ENCODE results near the gene CDH13.

The CDH13 gene

DNA sequence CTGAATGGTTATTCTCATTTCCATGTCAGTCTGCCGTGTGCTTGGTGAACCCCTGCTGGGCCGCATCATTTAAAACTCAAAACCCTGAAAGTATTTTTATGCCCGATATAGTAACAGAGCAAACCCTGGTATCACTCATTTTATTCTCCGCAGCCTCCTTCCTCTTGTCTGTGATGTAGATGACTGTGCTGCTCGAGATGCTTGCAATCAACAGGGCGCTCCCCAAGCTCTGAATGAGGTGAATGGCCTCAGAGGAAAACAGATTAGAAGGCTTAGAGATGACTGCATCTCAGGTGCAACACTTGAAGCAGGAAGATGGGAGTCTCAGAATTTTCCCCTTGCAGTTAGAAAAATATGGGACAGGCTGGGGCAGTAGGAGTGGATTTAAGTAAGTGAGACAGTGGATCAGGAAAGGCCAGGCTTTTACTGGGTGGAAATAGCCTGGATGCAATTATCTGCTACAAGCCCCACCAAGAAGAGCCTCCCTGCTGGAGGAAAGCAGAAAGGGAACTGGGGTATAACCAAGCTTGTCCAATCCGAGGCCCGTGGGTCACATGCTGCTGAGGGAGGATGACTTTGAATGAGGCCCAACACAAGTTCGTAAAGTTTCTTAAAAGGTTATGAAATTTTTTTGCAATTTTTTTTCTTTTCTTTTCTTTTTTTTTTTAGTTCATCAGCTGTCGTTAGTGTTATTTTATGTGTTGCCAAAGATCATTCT, 166.9 kb downstream of the CDH13 start:
- DNase-seq: no peak

DNA sequence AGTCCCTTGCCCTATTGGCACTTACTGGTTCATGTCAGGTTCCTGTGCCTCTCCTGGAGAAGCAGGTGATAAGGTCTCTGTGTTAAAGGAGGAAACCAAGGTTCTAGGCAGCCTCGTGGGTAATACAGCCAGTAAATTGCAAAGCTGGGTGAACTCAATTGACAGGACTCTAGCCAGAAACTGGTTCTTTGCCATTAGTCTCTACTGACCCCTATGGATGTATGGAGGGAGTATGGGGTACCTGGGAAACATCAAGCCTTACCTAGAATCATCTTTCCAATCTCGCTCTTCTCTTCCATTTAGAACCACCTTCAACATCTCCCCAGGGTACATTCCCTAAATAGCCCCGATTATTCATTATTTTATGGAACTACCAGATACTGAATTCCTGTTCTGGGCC, 169.3 kb downstream of the CDH13 start:
- no peak for DNase-seq

DNA sequence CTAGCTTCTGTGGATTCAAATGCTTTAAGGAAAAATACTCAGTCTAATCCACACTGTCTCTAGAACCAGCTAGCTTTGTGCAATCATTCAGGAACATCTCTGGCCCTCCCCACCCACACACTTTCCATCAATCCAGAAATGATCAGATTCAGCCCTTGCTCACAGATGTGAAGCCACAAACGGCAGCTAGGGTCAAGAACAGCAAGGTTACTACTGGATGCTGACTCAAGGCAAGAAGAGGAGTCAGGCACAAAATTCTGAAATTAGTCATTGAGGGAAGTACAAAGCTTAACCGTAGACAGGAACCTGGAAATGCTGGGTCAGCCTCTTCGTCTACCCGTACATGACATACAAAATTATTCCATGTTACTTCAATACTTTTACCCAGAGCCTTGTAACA, 174.6 kb downstream of the CDH13 start:
- no peak for DNase-seq

DNA sequence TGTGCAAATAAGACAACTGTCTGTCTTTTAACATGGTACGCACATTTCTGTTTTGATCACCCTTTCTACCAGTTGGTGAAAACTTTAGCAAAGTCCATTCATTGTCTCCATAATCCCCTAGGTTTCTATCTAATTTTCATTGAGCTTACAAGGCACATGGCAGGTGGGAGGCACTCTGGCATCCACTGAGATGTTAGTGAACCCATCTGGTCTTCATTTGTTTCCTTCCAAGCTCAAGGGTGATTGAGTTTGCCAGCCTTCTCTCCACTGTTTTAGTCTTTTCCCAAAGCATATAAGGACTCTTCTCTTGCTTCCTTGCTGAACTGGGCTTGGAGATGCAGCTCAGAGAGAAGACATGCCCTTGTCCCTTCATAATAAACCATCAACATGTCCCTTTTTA, 179.1 kb downstream of the CDH13 start:
- no peak for DNase-seq

DNA sequence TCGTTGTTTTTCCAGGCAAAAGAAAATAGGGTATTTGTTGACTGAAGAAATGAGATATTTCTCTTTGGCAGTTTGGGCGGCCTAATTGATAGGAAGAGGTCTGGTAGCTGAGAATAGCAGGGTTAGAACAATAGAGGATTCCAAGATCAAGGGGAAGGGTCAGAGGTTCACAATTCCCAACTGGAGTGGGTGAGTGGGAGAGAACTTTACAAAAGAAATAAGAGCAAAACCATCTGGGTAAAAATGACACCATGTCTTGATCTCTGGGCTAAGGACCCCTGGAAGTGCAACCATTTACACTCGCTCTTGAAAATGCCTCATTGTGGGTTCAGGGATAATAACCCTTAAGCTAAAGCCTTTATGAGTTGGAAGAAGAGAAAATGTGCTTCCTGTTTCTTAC, 180.5 kb downstream of the CDH13 start:
- DNase-seq: no peak

DNA sequence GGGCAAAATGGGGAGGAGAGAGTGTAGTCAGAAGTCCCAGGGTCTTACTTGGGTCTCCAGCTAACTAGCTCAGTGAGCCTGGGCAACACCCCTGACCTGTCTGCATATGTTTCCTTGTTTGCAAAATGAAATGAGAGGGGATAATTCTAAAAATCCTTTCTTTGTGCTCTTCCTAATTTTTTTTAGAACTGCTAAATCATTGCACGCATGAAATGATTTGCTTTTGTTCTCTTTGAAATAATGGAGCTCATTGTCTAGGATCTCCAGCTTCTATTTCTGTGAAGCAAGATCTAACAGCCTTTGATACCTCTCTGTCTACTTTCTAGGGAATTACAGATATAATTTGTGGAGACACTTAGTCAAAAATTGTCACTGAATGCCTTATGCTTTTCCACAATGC, 181.3 kb downstream of the CDH13 start:
- no peak for DNase-seq

DNA sequence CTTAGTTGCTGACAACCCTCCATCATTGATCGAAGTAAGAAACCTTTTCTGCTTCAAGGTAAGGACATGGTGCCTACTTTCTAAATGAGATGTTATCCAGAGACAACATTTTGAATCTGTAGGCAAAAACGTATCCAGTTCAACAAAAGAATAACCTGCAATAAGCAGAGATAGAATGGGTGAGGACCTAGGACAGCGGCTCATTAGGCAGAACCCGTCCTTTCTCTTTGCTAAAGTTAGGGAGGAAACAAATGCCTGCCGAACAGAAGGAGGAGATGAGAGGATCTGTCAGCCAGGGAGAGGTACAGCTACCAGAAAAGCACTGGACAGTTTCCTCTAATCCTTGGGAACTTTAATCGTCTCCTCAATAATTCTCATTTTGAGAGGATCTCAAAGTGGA, 183.3 kb downstream of the CDH13 start:
- no peak for DNase-seq

DNA sequence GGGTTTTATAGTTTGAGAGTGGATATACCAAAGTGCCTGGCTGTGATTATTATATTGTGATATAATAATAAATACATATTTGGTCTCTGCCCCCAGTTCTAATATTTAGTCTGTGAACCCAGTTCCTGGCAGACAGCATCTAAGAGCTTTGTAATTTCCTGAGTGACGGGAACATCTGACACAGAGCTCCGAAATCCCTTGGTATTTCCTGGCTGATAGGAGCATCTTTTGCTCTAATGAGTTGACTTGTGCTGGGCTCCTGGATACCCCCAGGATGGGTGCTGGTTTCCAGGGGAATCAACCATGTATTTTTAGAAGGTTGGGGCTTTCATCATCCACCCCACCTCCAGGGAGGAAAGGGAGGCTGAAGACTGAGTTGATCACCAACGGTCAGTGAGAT, 187.3 kb downstream of the CDH13 start:
- DNase-seq: no peak

DNA sequence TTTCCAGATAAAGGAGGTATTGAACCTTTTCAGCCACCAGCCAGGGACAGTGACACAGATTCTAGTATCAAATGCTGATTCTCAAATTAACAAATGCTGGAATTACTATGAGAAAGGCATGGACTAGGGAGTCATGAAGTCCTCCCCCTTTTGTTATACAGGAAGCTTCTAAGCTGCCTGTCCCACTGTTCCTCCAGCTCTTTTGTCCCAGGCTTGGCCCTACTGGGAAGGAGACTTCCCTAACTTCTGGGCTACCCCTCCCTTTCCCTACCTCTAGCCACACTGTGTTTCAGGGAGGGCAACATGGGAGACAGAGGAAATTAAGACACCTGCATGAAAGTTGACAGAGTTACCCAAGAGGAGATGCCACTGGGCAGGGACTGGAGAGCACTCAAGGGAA, 192.5 kb downstream of the CDH13 start:
- DNase-seq: no peak

DNA sequence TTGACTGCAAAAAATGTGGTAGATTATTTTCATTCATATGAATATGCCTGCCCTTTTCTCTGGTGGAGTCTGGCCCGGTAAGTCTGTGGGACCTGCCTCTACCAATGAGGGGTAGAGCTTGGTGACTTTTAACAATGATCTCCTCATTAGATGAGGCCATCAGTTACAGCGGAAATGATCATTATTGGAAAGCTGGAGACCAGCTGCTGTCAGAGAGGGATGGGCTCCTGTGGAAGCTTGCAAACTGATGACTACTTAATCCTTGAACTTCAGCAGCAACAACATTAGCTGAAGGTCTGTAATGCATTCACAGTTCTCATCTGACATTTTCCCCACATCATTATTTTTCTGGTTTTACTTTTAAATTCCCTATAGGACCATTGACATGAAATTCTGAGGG, 194.1 kb downstream of the CDH13 start:
- no peak for DNase-seq

DNA sequence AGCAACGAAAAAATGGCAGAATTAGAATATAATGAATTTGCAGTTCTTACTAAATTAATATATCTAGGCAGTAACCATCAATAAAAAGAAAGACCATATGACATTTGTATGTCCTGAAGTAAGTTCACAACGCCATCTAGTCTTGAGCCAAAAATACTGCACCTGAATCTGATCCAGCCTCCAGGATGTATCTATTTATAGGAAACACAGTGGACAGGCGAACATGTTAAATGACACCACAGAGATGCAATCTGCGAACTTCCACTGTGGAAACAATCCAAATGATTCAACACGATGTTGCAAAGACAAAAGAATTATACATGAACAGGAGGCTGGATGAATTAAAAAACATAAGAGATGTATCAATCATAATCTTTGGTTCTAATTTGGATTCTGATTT, 197.6 kb downstream of the CDH13 start:
- no peak for DNase-seq

DNA sequence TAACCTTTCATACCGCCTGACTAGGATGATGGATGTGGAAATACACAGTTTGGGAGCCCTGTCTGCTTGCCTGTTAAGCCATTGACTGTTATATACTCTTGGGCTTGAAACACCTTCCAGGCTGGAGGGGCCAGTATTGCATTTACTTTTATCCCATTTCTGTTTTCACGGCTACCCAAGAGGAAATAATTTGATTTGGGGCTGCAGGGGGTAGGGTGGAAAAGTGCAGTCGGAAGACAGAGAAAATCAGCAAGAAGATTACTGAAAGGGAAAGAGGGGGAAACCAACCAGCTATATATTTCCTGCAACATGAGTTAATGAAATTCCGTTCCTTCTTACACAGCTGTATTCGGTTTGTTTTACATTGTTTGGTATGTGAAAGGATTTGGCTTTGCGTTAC, 202.5 kb downstream of the CDH13 start:
- no peak for DNase-seq

DNA sequence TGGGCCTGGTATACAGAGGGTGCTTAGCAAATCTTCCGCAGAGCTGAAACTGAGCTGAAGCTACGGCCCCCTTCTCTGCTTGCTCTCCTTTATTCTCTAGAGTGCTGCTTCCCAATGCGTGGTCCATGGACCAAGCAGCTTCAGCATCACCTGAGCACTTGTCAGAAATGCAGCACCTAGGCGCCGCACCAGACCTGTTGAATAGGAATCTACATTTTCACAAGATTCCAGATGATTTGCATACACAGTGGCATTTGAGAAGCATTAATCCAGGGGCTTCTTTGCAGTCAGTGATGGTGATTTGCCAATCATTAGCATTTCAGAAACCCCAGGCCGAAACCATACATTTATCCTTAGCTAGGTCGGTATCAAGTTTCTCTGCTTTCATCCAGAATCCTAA, 204.2 kb downstream of the CDH13 start:
- no peak for DNase-seq

DNA sequence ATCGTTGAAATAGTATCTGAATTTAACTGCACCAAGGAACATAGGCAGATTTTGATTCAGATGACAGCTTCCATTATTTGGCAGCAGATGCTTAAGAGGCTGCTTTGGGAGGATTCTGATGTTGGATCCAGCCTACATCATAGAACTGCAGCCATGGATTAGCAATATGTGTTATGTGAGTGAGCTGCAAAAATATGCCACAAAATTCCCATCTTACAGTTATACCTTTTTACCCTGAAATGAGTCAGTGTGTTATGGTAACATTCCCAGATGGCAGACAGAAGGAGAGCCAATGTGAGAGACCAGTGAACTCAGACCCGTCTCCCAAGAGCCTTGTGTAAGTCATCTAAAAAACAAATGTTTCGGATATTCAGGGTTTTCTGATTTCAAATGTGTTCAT, 206.1 kb downstream of the CDH13 start:
- no peak for DNase-seq

DNA sequence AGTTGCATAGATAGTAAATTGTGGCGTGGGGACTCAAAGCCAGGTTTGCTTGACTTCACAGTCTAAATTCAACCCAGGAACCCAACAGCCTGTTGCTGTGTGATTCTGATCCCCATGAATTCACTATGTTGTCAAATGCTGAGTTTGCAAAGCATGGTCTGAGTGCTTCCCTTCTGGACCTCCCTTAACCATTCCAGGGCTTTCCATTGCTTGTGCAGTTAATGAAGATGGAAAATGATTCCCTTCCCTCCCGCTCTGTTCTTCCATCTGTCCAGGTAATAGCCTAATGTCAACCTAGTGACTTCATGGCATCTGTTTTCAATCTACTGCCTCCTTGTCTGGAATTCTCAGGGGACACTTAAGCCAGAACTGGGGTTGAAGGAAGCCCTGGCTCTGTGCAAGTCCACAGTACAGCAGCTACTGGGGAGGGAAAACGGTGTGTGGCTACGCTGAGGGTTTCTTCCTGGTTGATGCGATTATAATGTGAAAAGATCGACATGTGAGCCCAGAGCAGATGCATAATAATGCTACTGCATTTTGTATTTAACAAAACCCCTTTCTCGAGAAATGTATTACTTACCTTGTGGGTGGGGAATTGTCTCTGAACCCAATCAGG, 206.7 kb downstream of the CDH13 start:
- DNase-seq: no peak

DNA sequence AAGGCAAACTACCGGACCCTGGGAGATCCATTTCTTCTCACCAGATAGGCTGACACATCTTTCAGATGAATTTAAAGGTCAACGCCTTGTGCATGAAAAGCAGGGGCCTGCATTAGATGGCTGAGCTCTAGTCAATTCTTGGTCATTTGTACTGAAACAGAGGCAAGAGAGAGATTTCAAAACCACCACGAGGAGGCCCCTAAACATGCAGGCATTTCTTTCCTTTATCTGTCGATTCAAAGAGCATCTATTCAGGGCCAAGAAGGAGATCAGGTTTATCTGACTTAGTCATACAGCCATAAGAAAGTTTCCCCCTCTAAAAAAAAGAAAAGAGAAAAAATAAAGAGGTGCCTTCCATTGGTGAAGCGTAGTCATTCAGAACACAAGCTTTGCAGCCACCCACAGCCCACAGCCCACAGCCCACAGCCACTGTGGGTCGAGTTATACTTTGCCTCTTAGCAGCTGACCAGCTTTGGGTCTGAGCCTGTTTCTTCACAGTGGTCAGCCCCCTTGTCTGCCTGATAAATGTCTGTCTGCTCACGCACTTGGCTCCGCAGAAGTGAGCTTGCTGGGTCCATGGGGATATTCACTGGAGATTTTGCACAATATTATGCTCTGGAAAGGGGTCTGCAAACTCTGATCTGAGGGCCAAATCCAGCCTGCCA, 207.5 kb downstream of the CDH13 start:
- DNase-seq: no peak

DNA sequence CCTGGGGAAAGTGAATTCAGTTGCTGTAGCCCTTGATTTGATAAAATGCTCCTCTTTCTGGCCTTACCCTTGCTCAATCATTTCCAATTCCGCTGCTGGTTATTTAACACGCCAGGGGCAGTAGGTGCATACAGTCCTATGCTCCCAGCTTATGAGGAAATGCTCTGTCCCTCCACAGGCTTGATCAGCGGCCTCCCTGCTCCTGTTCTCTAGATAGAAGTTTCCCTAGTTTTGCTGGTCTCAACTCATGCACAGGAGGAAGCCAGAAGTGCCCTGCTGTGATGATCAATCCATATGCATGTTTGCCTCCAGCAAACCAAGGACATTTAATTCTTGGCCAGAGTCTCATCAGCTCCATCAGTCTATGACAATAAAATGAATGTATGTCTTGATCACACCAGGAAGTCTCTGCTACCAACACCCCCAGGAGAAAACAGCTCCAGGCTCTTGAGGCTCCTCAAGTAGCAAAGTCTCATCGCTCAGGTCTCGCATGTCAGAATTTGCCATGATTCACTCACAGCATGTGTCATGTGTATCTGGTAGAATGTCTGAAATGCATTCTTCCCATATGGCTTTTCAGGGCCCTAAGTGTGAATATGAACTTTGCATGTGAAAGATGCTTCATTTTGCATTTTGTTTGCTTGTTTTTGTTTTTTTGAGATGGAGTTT, 208.9 kb downstream of the CDH13 start:
- DNase-seq: no peak

DNA sequence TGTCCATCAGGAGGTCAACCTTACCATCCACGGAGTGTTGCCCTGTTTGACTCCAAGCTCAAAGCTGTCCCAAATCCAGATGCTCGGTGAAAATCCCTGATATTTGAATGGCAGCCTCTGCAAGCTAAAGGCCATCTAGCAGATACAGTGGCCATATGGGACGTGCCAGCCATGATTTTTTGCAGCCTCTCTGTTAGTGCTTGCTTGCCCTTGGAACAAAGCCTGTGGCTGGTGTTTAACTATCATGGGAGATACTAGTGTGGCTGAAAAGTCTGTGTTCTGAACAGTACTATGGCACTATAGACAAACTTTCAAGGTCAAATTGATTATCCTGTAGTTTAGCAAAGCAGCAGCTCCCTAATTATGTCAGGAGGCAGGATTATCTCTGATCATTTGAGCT, 214.3 kb downstream of the CDH13 start:
- no peak for DNase-seq

DNA sequence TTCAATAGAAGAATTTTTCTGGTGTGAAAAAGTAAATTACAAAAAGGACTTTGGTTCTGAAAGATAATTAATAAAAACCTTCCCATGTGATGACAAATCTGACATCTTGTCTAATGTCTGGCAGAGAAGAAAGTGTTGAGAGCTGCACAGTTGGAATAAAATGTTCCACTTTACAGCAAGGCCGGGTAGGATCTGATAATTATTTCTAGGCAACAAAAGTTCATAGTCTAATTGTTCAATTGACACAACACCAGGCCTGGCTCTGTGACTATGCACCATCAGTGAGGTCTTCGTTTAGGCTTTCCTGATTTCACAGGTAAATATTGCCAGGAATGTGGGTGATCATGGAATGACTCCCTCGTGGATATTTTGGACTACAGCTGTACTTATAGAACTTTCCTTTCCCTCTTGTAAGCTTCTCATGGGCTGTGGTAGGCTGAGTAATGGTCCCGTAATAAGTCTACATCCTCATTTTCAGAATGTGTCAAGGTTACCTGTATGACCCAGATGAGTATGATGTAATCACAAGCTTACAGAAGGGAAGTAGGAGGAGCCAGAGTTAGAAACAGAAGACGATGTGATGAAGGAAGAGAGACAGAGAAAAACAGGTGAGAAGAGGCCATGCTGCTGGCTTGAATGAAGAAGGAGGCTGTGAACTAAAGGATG, 217.0 kb downstream of the CDH13 start:
- no peak for DNase-seq

DNA sequence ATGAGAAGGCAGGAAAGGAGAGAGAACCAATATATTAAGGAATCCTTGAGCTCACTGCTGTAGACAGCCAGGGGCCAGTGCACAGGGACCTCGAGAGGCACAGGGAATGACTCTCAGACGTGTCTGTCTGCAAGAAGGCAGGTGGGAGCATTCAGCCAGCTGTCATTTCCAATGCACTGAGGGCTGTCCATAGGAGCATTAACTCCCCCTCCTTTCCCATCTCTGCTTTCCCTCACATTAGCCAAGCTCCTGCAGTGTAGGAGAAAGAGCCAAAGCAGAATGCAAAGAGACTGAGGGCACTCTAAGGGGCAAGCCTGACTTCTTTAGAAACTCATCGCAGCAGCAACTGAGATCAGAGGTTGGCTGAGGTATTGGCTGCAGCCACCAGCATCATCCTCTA, 218.3 kb downstream of the CDH13 start:
- no peak for DNase-seq

DNA sequence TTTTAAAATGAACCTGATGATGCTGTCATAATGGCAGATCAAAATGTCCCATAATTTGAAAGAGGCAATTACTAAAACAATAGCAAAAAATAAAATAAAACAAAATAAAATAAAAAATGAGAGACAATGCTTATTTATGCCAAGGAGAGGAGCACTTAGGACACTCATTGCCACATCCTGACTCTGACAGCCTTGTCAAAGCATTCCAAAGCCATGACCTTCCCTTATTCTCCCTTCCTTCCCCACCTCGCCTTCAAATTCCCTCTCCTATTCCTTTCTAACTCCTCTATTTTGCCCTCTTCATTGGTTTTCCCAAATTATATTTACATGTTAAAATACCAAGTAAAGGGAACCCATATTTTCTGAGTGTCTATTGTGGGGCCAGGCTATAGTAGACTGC, 220.0 kb downstream of the CDH13 start:
- DNase-seq: no peak

DNA sequence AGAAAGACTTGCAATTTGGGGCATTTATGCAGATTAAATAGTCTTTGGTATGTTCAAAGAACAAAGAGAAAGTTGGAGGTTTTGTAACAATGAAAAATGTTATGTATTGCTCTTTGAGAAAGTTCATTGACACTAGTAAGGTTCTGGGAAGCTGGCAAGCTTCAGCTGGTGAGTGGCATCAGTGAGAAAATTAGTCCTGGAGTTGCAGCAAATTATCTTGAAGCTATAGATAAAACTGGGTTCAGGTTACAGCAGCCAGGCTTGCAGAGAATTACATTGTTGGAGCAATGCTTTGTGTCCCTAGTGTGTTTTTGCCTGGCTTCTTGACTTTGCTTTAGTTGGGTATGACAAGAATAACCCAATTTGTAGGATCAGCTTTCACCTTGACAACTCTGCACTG, 221.2 kb downstream of the CDH13 start:
- DNase-seq: no peak

DNA sequence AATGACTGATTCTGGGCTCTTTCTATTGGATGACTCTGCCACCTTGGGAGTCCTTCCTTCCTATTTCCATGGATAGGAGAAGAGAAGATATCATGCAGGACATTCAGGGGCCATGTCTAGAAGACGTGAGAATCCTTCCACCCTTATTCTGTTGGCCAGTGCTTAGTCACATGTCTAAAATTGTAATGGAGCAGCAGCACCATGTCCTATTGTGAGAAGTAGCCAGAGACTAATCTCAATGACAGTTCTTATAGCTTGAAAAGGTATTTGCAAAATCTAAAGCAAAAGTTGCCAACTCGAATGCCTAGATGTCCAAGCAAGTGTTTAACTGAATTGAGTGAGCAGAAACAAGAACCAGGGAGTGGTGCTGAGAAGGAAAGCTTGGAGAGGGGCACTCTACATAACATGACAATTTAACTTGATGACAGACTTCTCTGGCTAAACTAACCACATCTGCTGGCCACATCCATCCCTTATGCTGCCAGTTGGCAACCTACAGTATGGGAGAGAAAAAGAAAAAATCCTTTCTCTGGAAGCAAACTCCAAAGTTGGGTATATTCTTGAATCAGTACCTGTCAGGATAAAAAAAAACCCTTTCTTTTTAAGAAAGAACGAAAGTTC, 225.7 kb downstream of the CDH13 start:
- no peak for DNase-seq

All from NCI-H774 (cell line).